ENCODE measurements around the gene NPR2. TPM values are rescaled to one million over a fixed set of nuclear protein-coding genes. Genes with fewer than 3 reads are reported as not detected.

NPR2 gene
- total RNA-seq, 1 experiment from 2014 or later: 18.8 TPM

DNA sequence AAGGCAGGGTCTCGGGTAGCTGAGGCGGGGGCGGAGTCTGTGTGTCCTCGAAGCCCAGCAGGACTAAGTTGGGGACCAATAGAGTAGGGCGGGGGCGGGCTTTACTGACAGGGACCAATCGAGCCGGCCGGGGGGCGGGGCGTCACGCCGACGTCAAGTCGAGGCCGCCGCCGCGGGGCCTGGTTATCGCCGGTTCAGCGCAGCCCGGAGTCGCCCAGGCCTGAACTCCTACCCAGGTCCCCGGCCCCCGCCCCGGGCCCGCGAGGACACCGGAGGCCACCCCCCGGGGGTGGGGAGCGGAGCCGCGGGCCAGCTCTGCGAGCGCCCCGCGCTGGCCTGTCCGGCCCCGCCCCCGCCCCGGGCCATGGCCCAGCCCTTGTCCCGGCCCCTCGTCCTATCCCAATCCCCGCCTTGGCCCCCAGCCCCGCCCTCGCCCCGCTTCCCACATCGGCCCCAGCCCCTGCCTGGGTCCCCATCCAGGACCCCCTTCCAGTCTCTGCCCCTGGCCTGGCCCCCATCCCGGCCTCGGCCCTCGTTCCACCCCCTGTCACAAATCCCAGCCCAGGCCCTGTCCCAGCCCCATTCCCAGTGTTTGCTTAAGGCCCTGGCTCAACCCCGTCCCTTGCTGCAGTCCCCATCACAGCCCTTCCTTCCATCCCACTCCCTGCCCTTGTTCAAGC is 37.8 kb downstream of the NPR2 start, which contains the start of gene TMEM8B:
Gene TMEM8B (plus strand): TSS at position 145 of the 680 bp plus-strand sequence. CDS start 220 bp downstream, at position 365.
- intact Hi-C loops (cut with micrococcal nuclease): no loop called here
- BruUV-seq (replicated peaks): no TSS peak
- H3K9me3 ChIP-seq (ENCODE audit: control insufficient read depth in 1 of 2, insufficient read depth in 1 of 2, low read depth in 1 of 2, low read length in 2 of 2): no peaks in the 10 kb centered on the region
- POLR2A ChIA-PET: no interaction called here
- H3K4me3 ChIP-seq (replicated peaks in 1 of 2; ENCODE audit: low read depth in 1 of 2, low read length in 2 of 2): peak within 1 kb of the TSS; percentile 61 to 70
- H3K27me3 ChIP-seq (ENCODE audit: insufficient read depth, low read length): no peaks in the 10 kb centered on the region
- H2AFZ ChIP-seq (ENCODE audit: low read depth, low read length, poor library complexity, severe bottlenecking): peak within 1 kb of the TSS; percentile 56
- peak within 1 kb of the TSS; percentile 94 for H3K4me2 ChIP-seq (ENCODE audit: low read length)
- no peaks in the 10 kb centered on the region for H4K20me1 ChIP-seq (ENCODE audit: insufficient read depth)
- CTCF ChIA-PET: interaction anchor here (1.0 to 1.1 kb wide), 2 partner anchors 53 to 116 kb away, joined by 3 to 8 read pairs; no protein-coding TSS in a partner anchor
- no peaks in the 10 kb centered on the region for H3K36me3 ChIP-seq (ENCODE audit: control insufficient read depth in 1 of 2, insufficient read depth in 2 of 2, low read length in 2 of 2)
- DNase-seq (ENCODE audit: low read depth, low spot score) (peak; percentile 76), ATAC-seq (peak; percentile 92)
- H3K27ac ChIP-seq (ENCODE audit: low read depth, low read length): peak within 1 kb of the TSS; percentile 40; the same call in 1 of the 2 replicates
- H3K9ac ChIP-seq (ENCODE audit: low read length): peak within 1 kb of the TSS; percentile 67
- H3K79me2 ChIP-seq (ENCODE audit: insufficient read depth, low read length): no peaks in the 10 kb centered on the region
- RAD21 ChIA-PET (ENCODE audit: low non-redundant PET in 1 of 2, low total read pairs in 2 of 2, uncharacterized antibody in 2 of 2, unreplicated experiment in 2 of 2): no interaction called here
- no peaks in the 10 kb centered on the region for H3K9me2 ChIP-seq (ENCODE audit: insufficient read depth)
- H3K4me1 ChIP-seq (ENCODE audit: control insufficient read depth in 1 of 2, insufficient read depth in 2 of 2, low read length in 2 of 2): peaks cover 3 to 30% of the 10 kb centered on the region in 2 experiments; a peak in 3 of 4 replicates
- TF ChIP-seq, protein P1, sequence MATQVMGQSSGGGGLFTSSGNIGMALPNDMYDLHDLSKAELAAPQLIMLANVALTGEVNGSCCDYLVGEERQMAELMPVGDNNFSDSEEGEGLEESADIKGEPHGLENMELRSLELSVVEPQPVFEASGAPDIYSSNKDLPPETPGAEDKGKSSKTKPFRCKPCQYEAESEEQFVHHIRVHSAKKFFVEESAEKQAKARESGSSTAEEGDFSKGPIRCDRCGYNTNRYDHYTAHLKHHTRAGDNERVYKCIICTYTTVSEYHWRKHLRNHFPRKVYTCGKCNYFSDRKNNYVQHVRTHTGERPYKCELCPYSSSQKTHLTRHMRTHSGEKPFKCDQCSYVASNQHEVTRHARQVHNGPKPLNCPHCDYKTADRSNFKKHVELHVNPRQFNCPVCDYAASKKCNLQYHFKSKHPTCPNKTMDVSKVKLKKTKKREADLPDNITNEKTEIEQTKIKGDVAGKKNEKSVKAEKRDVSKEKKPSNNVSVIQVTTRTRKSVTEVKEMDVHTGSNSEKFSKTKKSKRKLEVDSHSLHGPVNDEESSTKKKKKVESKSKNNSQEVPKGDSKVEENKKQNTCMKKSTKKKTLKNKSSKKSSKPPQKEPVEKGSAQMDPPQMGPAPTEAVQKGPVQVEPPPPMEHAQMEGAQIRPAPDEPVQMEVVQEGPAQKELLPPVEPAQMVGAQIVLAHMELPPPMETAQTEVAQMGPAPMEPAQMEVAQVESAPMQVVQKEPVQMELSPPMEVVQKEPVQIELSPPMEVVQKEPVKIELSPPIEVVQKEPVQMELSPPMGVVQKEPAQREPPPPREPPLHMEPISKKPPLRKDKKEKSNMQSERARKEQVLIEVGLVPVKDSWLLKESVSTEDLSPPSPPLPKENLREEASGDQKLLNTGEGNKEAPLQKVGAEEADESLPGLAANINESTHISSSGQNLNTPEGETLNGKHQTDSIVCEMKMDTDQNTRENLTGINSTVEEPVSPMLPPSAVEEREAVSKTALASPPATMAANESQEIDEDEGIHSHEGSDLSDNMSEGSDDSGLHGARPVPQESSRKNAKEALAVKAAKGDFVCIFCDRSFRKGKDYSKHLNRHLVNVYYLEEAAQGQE (IDR thresholded peaks at IDR 0.05; ENCODE audit: low read depth): no peak
- TF ChIP-seq SRF (IDR thresholded peaks at IDR 0.05; ENCODE audit: low read depth) (no peak), EZH2phosphoT487 (IDR thresholded peaks at IDR 0.05; ENCODE audit: borderline replicate concordance) (no peak), EZH2 (IDR thresholded peaks at IDR 0.05) (no peak), RAD21 (IDR thresholded peaks at IDR 0.05; ENCODE audit: low read depth) (no peak), ZNF274 (IDR thresholded peaks at IDR 0.05; ENCODE audit: low read depth, low read length) (no peak), EGR1 (IDR thresholded peaks at IDR 0.05; ENCODE audit: low read depth) (peak; percentile 71), YY1 (IDR thresholded peaks at IDR 0.05; ENCODE audit: extremely low read depth, insufficient replicate concordance, low read depth, low read length) (no peak), SP1 (IDR thresholded peaks at IDR 0.05; ENCODE audit: low read depth) (no peak), POLR2A (IDR thresholded peaks at IDR 0.05; ENCODE audit: borderline replicate concordance, extremely low read depth, insufficient read depth, insufficient read length) (no peak), POLR2AphosphoS5 (IDR thresholded peaks at IDR 0.05; ENCODE audit: low read depth, low read length) (peak; percentile 57), TCF7L2 (IDR thresholded peaks at IDR 0.05; ENCODE audit: borderline replicate concordance, extremely low read depth, insufficient read depth, insufficient read length) (no peak), FOSL1 (IDR thresholded peaks at IDR 0.05; ENCODE audit: low read depth) (no peak), CEBPB (IDR thresholded peaks at IDR 0.05; ENCODE audit: low read depth) (no peak), CBX3 (IDR thresholded peaks at IDR 0.05; ENCODE audit: low read depth) (no peak), ZFX (IDR thresholded peaks at IDR 0.05) (peak; percentile 58)
- TF ChIP-seq, protein P2, sequence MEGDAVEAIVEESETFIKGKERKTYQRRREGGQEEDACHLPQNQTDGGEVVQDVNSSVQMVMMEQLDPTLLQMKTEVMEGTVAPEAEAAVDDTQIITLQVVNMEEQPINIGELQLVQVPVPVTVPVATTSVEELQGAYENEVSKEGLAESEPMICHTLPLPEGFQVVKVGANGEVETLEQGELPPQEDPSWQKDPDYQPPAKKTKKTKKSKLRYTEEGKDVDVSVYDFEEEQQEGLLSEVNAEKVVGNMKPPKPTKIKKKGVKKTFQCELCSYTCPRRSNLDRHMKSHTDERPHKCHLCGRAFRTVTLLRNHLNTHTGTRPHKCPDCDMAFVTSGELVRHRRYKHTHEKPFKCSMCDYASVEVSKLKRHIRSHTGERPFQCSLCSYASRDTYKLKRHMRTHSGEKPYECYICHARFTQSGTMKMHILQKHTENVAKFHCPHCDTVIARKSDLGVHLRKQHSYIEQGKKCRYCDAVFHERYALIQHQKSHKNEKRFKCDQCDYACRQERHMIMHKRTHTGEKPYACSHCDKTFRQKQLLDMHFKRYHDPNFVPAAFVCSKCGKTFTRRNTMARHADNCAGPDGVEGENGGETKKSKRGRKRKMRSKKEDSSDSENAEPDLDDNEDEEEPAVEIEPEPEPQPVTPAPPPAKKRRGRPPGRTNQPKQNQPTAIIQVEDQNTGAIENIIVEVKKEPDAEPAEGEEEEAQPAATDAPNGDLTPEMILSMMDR (IDR thresholded peaks at IDR 0.05 in 2 of 3, conservative IDR thresholded peaks at IDR 0.05 in 1 of 3; ENCODE audit: borderline replicate concordance in 1 of 3, insufficient read depth in 1 of 3, low read depth in 2 of 3, low read length in 2 of 3): no peak
- TF ChIP-seq, protein P3, sequence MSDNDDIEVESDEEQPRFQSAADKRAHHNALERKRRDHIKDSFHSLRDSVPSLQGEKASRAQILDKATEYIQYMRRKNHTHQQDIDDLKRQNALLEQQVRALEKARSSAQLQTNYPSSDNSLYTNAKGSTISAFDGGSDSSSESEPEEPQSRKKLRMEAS (IDR thresholded peaks at IDR 0.05): no peak
- TF ChIP-seq, protein P4, sequence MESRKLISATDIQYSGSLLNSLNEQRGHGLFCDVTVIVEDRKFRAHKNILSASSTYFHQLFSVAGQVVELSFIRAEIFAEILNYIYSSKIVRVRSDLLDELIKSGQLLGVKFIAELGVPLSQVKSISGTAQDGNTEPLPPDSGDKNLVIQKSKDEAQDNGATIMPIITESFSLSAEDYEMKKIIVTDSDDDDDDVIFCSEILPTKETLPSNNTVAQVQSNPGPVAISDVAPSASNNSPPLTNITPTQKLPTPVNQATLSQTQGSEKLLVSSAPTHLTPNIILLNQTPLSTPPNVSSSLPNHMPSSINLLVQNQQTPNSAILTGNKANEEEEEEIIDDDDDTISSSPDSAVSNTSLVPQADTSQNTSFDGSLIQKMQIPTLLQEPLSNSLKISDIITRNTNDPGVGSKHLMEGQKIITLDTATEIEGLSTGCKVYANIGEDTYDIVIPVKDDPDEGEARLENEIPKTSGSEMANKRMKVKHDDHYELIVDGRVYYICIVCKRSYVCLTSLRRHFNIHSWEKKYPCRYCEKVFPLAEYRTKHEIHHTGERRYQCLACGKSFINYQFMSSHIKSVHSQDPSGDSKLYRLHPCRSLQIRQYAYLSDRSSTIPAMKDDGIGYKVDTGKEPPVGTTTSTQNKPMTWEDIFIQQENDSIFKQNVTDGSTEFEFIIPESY (IDR thresholded peaks at IDR 0.05; ENCODE audit: extremely low read depth, insufficient replicate concordance, low read length): no peak
- TF ChIP-seq, protein P5, sequence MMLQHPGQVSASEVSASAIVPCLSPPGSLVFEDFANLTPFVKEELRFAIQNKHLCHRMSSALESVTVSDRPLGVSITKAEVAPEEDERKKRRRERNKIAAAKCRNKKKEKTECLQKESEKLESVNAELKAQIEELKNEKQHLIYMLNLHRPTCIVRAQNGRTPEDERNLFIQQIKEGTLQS (IDR thresholded peaks at IDR 0.05): no peak
